Gastroesophageal sphincter (tissue), 4 donors: Measurements from ENCODE around the gene P4HB. TPM values are rescaled to one million over a fixed set of nuclear protein-coding genes. Genes with fewer than 3 reads are reported as not detected.

Experiments
- ATAC-seq: fragments of 150-250 bp; one replicate; pipeline ENCODE4 v1.9.1; 2016; ENCODE audit warnings: mild to moderate bottlenecking, moderate library complexity
- H3K27ac ChIP-seq, 4 donors: fragments of 200-600 bp; sonication (generic) in 3 of 4; 1 replicate in 3 of 4; 2 replicates in 1 of 4; pipeline ENCODE4 v1.5.1; 2016 to 2019
- H3K27me3 ChIP-seq: fragments of 200-600 bp; sonication (generic); one replicate; pipeline ENCODE4 v1.5.1; 2019
- H3K36me3 ChIP-seq, 2 donors: fragments of 200-600 bp; sonication (generic); one replicate each; pipeline ENCODE4 v1.5.1; 2019; ENCODE audit warnings: control low read depth in 1 of 2
- H3K4me1 ChIP-seq, 3 donors: fragments of 200-600 bp; sonication (generic); 1 replicate in 2 of 3; 2 replicates in 1 of 3; pipeline ENCODE4 v1.5.1; 2016 to 2019; ENCODE audit warnings: control low read depth in 2 of 3
- H3K4me3 ChIP-seq, 2 donors: fragments of 200-600 bp; sonication (generic); one replicate each; pipeline ENCODE4 v1.5.1; 2019; ENCODE audit warnings: mild to moderate bottlenecking in 1 of 2, moderate library complexity in 1 of 2
- H3K9me3 ChIP-seq, 3 donors: fragments of 200-600 bp; sonication (generic); one replicate each; pipeline ENCODE4 v1.5.1; 2017 to 2019; ENCODE audit warnings: control low read depth in 2 of 3
- EP300 ChIP-seq: sonication (generic); formaldehyde crosslinking; IDR thresholded peaks from one replicate; pipeline ENCODE4 v1.6.1; 2017; ENCODE audit warnings: antibody characterized with exemption, mild to moderate bottlenecking
- POLR2A ChIP-seq, 2 donors: fragments of 450-650 bp; IDR thresholded peaks; one replicate each; pipeline ENCODE4 v1.6.1; 2017; ENCODE audit warnings: antibody characterized with exemption in 2 of 2, mild to moderate bottlenecking in 2 of 2, moderate library complexity in 1 of 2
- POLR2AphosphoS5 ChIP-seq: sonication (generic); formaldehyde crosslinking; IDR thresholded peaks from one replicate; pipeline ENCODE4 v1.6.1; 2017; ENCODE audit warnings: antibody characterized with exemption
- WGBS, 2 donors: methylation state at CpG; one replicate each; pipeline ENCODE4 v1.1.5; 2018; ENCODE audit warnings: low coverage in 1 of 2; 5-methylcytosine and 5-hydroxymethylcytosine counted together
- total RNA-seq, 4 donors: library from RNA; depleted of rRNA; stranded (reverse); fragments of >200 nt; gene quantifications; one replicate each; pipeline ENCODE4 v1.1.0, GENCODE V29; 2016
- TF ChIP-seq, protein P1 (sequence below), 4 experiments: fragments of 200-600 bp in 2 of 4; fragments of 450-650 bp in 2 of 4; sonication (generic) in 1 of 4; IDR thresholded peaks; one replicate each; pipeline ENCODE4 v1.5.1; 2017 to 2019; ENCODE audit warnings: antibody characterized with exemption in 4 of 4, mild to moderate bottlenecking in 2 of 4, moderate library complexity in 2 of 4

The P4HB gene
- total RNA-seq, 4 donors from 2014 or later, result 257 to 365 (median 324) TPM

DNA sequence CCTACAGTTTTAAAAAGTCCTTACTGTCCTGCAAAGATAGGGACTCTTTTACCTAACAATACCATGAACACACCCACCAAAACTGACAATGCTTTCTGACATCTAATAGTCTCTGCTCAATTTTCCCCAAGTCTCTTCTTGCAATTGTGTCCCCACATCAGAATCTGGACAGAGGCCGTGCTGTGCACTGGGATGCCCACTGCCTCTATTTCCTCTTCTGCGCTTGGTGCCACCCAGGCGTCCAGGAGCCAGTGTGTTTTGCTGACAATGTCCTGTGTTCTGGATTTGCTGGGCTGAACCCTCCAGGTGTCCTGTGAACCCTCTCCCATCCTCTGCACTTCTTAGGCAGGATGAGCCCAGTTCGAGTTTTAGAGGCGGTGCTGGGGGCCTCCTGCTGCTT lies 17.2 kb upstream of the P4HB start:
- H3K4me3 ChIP-seq, result no peak overlapping the region

DNA sequence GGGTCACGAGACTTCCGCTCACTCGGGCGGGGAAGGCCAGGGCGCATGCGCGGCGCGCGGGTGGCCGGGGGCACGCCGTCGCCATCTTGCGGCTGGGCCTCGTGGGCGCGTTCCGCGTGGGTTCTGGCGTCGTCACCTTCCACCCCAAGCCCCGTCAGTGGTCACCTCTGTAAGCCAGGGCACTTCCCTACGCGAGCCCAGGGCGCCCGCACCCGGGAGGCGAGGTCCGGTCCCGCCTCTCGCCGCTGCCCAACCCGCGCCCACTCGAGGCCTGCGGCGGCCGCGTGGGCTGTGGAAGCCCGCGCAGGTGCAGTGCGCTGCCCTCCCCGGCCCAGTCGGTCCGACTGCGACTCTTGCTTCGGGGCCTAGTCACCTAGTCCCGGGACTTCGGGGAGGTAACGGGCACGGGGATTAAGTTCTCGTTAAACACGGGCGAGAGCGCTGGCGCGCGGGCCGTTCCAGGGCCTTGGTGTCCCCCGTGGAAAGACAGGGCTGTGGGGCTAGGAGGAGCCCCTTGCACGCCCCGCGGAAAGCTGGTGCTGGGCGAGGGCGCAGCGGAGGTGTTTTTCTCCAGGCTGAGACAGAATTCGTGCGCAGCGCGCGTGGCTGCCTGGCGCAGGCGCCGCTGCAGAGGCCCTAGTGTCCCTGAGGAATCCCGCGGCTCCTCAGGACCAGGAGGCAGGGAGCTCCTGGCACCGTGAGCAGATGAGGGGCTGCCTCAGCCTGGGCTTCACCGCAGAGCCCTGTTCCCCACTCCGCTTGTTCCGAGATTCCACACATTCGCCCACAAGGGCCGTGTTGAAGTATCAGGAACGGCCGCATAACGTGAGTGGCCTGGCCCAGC lies 11.3 kb upstream of the P4HB start:
- H3K4me3 ChIP-seq, result peak overlapping the region; percentile 54 to 80
- H3K4me1 ChIP-seq, result peaks cover 0 to 57% (median 35%) of the 10 kb centered on the region in 3 donors
- 0% methylated on average over 7 of the region's 86 CpGs; no CpG with 5 or more reads in 1 of the 2 donors for WGBS, 2 donors

More for the DNA sequence above, 17.2 kb upstream of the P4HB start:
- no peak for ATAC-seq
- TF ChIP-seq EP300, result no peak
- Histone ChIP-seq H3K9me3 (no peaks in the 10 kb centered on the region), H3K27me3 (no peaks in the 10 kb centered on the region), H3K4me1 (peaks cover 0 to 6% (median 5%) of the 10 kb centered on the region in 3 donors), H3K36me3 (peaks cover 0 to 52% of the 10 kb centered on the region in 2 donors), H3K27ac (no peak overlapping the region)
- WGBS, 2 donors, result 82 to 89% methylated on average over 3 to 4 of the region's 5 CpGs

DNA sequence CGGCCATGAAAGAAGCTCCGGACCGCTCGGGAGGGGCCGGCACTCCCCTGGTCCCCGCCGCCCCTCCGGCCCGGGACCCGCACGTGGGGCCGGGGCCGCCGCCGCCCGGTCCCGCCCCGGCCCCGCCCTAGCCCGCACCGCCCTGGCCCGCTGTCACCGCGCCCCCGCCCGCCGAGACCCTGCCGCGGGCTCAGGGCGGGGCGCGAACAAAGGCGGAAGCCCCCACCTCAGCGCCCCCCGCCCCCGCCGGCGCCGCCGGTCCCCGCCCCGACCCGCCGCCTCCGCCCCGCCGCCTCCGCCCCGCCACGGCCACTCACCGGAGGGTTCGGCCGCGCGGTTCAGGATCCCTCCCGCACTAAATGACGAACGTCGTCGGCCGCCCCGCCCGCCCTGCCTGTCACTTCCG lies 10.6 kb upstream of the P4HB start, which contains the start of gene ARHGDIA:
ARHGDIA (minus strand) TSS at position 357 of the 406 bp plus-strand sequence. CDS start 1,407 bp downstream, outside the sequence.
- Histone ChIP-seq H3K9me3 (no peaks in the 10 kb centered on the region), H3K4me3 (peak within 1 kb of the TSS; percentile 54 to 80), H3K36me3 (peaks cover 0 to 29% of the 10 kb centered on the region in 2 donors), H3K4me1 (peaks cover 0 to 63% (median 35%) of the 10 kb centered on the region in 3 donors), H3K27me3 (no peaks in the 10 kb centered on the region), H3K27ac (peak within 1 kb of the TSS; percentile 84 to 99 (median 98))
- no CpG with 5 or more reads among the region's 64 CpGs for WGBS, 2 donors
- peak; percentile 81 for ATAC-seq
- no peak for TF ChIP-seq EP300
- peak; percentile 98 for TF ChIP-seq POLR2AphosphoS5
- TF ChIP-seq, protein P1, sequence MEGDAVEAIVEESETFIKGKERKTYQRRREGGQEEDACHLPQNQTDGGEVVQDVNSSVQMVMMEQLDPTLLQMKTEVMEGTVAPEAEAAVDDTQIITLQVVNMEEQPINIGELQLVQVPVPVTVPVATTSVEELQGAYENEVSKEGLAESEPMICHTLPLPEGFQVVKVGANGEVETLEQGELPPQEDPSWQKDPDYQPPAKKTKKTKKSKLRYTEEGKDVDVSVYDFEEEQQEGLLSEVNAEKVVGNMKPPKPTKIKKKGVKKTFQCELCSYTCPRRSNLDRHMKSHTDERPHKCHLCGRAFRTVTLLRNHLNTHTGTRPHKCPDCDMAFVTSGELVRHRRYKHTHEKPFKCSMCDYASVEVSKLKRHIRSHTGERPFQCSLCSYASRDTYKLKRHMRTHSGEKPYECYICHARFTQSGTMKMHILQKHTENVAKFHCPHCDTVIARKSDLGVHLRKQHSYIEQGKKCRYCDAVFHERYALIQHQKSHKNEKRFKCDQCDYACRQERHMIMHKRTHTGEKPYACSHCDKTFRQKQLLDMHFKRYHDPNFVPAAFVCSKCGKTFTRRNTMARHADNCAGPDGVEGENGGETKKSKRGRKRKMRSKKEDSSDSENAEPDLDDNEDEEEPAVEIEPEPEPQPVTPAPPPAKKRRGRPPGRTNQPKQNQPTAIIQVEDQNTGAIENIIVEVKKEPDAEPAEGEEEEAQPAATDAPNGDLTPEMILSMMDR (IDR thresholded peaks at IDR 0.05), result no peak
- no peak for TF ChIP-seq POLR2A (IDR thresholded peaks at IDR 0.05)

More for the DNA sequence above, 11.3 kb upstream of the P4HB start:
- peaks cover 0 to 27% of the 10 kb centered on the region in 2 donors for H3K36me3 ChIP-seq
- H3K9me3 ChIP-seq, result no peaks in the 10 kb centered on the region
- H3K27me3 ChIP-seq, result no peaks in the 10 kb centered on the region
- TF ChIP-seq, protein P1 (IDR thresholded peaks at IDR 0.05), result peak in 3 of 4 experiments; percentile 48 to 66 (median 55)
- no peak for TF ChIP-seq EP300
- TF ChIP-seq POLR2AphosphoS5, result no peak
- peak; percentile 93 to 95 for TF ChIP-seq POLR2A (IDR thresholded peaks at IDR 0.05)
- peak overlapping the region; percentile 82 to 99 (median 98) for H3K27ac ChIP-seq
- ATAC-seq, result peak; percentile 23

DNA sequence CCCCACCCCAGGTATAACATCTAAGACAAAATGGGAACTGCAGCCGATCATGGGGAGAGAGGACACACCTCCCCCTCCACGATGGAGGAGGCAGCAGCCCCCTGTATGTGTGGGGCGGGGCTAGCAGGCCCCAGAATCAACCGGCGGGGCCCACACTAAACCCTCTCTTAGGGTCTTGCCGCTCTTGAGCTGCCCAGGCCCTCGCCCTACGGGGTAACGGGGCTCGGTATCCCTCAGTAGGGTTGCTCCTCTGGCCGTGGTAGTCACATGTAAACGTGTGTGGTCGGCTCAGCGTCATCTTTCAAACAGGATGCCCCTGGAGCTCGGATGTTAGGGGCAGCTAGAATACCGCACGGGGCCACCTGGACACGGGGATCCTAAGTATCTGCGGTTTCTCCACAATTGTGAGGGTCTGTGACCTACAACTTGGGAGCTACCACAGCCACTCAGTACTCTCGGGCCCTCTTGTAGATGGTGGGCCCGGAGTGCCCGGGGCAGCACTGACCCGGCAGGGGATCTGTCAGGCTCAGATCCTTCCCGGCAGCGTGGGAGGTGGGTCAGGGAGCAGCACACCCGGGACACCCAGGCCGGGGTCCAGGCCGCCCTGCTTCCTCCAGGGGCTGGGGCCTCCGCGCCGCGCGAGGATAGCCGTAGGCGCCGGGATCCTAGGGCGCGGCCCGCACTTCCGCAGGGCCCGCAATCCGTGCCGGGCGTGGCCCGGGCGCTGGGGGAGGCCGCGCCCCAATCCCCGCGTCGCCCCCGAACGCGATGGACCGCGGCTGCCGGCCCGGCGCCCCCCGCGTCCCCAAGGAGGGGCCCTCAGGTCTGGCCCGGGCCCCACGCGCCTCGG lies 10.0 kb upstream of the P4HB start:
- ATAC-seq, result peak; percentile 36

More for the DNA sequence above, 10.0 kb upstream of the P4HB start:
- Histone ChIP-seq H3K36me3 (peaks cover 0 to 35% of the 10 kb centered on the region in 2 donors), H3K27ac (peak overlapping the region; percentile 84 to 99 (median 98)), H3K4me1 (peaks cover 0 to 68% (median 35%) of the 10 kb centered on the region in 3 donors), H3K9me3 (no peaks in the 10 kb centered on the region), H3K4me3 (peak overlapping the region; percentile 54 to 80), H3K27me3 (no peaks in the 10 kb centered on the region)
- TF ChIP-seq, protein P1 (IDR thresholded peaks at IDR 0.05), result no peak
- TF ChIP-seq EP300 (no peak), POLR2A (IDR thresholded peaks at IDR 0.05) (peak in 1 of 2 donors; percentile 36), POLR2AphosphoS5 (peak; percentile 4)
- WGBS, 2 donors, result no CpG with 5 or more reads among the region's 65 CpGs
